Fibroblast of gingiva (primary cell): Measurements from ENCODE around the gene PLA2G15.

Experiments used
- DNase-seq: peaks from one replicate; pipeline ENCODE4 v3.0.0-alpha.2; 2011; ENCODE audit warnings: low read depth

The PLA2G15 gene

DNA sequence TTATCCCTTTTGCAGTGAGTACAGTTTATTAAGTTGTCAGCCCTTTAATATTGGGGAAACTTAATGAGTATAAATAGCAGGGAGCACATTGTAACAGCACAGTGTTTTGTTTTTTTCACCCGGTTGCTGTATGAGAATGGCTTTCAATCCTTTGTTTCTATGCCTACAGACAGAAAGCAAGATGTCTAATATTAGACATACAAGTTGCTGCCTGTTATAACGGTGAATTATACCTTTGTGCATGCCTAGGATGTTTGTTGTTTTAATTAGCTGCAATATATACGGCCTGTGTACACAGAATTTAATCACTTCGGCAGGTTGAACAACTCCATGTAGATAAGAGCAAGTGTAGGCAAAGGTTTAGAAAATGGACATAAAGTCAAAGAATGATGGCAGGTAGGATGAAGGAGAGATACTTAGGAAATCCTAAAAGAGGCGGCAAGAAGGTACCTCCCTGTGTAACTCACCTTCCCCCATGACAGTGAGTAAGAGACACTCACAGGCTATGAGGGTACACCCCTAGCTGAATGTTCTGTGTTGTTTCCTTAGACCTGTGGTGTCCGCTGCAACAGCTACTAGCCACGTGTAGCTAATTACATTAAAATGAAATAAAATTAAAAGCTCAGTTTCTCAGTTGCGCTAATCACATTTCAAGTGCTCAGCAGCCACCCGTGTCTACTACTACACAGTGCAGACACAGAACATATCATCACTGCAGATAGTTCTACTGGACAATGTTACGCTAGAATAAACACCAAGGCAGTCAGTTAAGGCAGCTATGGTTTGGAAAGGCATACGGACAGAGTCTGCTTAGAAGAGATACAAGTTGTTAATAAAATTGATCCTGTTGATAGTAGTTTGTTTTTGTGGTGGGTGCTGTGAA, 54.6 kb downstream of the PLA2G15 start:
- no peak for DNase-seq

DNA sequence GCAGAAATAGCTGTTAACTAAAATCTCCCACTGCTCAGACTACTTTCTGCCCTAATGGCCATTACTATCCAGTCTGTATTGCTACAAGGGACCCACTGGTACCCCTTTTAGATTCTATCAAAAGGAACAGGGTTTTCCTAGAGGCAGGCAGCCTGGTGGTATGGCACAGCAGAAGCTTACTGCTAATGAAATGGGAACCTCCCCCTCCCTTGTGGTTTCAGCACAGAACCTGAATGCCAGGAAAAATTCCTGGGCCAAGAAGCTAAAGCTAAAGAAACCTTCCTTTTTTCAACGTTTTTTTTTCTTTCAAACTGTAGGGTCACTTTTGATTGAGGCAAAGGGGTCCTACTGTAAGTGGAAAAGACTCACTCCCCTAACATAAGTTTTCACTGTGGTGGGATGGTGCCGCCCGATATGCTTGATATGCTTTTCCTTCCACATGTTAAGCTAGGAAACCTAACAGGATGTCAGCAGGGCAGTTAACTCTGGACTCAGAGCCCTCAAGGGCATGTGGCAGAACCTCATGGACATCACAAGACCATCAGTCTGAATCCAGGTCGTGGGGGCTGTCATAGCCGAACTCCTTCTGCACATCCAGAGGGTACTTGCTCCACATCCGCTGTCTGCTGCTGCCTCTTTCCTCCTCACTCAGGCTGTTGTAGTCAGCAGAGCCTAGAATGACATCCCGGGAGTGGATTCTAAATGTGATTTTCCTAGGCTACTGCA, 55.7 kb downstream of the PLA2G15 start:
- DNase-seq, result no peak

DNA sequence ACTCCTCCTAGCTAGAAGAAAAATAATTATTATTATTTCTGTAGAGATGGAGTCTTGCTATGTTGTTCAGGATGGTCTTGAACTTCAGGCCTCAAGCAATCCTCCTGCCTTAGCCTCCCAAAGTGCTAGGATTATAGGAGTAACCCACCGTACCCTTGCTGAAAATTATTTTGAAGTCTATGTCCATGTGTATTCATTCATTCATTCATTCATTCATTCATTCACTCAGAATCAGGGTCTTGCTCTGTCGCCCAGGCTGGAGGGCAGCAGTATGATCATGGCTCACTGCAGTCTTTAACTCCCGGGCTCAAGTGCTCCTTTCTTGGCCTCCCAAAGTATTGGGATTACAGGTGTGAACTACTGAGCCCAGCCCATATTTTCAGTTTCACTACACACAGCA, 61.5 kb downstream of the PLA2G15 start:
- no peak for DNase-seq

DNA sequence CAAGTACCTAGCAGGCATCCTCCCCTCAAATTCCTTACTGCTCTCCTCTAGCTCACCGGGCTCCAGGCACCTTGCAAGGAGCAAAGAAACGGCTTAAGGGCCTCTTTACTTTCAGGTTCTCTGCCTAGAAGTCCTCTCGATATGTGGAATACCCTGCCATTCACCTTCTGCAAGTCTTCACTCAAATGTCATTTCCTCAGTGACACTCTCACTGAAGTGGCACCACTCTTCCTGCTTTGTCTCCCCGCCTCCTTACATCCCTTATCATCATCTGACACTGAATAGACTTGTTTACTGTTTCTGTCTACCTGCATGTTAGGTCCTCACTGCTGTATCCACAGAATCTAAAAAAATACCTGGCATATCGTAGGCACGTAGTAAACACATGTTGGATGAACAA, 64.6 kb downstream of the PLA2G15 start:
- no peak for DNase-seq

DNA sequence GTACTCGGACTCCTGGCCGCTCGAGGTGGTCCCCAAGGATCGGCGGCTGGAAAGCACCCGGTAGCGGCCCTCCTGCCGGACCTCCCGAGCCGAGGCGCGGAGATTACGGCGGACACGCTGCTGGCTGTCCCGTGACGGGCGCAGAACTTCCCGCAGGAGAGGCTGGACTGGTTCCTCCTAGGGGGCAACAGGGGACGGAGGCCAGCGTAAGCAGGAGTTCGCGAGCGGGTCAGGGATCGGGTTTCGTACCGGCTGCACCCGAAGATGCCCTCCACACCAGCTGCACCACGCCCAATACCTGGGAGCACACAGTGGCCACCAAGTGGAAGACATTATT, 65.2 kb downstream of the PLA2G15 start:
- no peak for DNase-seq
